H1 (cell line): ENCODE results near the gene MAP2K5. TPM values are rescaled to one million over a fixed set of nuclear protein-coding genes. Genes with fewer than 3 reads are reported as not detected.

Source experiments
- CTCF ChIA-PET: fragments of 300-600 bp; sonication (Branson Sonifier 250); formaldehyde crosslinking; loops from one replicate; lab custom pipeline; 2021; ENCODE audit not compliant: partially characterized antibody; lab: Charles Lee
- POLR2A ChIA-PET: fragments of 300-600 bp; sonication (Branson Sonifier 250); formaldehyde crosslinking; loops from one replicate; lab custom pipeline; 2021; ENCODE audit warnings: inconsistent platforms; ENCODE audit not compliant: partially characterized antibody; lab: Charles Lee
- DNase-seq, 2 experiments: peaks; one replicate each; pipeline versions ENCODE4 v3.0.0 to v3.0.0-alpha.2; 2010 to 2022; ENCODE audit warnings: low spot score in 2 of 2, low read depth in 1 of 2, mixed read lengths in 1 of 2
- FAIRE-seq: peaks from 2 replicates; lab custom pipeline; 2011; peaks lifted over from hg19 to GRCh38; lab: Jason Lieb, UNC
- H2AFZ ChIP-seq: 2 replicates; pipeline ENCODE4 v1.8.1; 2012; ENCODE audit warnings: low read length, inconsistent platforms
- H2AK5ac ChIP-seq: 2 replicates; pipeline ENCODE4 v1.6.1; 2013; ENCODE audit warnings: low read depth, low read length
- H2BK120ac ChIP-seq: replicated peaks from 2 replicates; pipeline ENCODE3; 2013; ENCODE audit warnings: low read depth, low read length, inconsistent platforms
- H2BK12ac ChIP-seq: 2 replicates; pipeline ENCODE4 v1.6.1; 2013; ENCODE audit warnings: low read depth, low read length
- H2BK15ac ChIP-seq: 2 replicates; pipeline ENCODE4 v1.6.1; 2013; ENCODE audit warnings: low read length
- H2BK20ac ChIP-seq: 2 replicates; pipeline ENCODE4 v1.6.1; 2013; ENCODE audit warnings: low read length
- H2BK5ac ChIP-seq: 2 replicates; pipeline ENCODE4 v1.6.1; 2013; ENCODE audit warnings: low read depth, low read length
- H3K14ac ChIP-seq: 2 replicates; pipeline ENCODE4 v1.6.1; 2013; ENCODE audit warnings: inconsistent platforms; ENCODE audit not compliant: insufficient read length
- H3K18ac ChIP-seq: 2 replicates; pipeline ENCODE4 v1.6.1; 2013; ENCODE audit warnings: low read length; ENCODE audit errors: extremely low read depth
- H3K23ac ChIP-seq: 2 replicates; pipeline ENCODE4 v1.6.1; 2013; ENCODE audit warnings: inconsistent platforms; ENCODE audit not compliant: insufficient read length
- H3K23me2 ChIP-seq: 2 replicates; pipeline ENCODE4 v1.6.1; 2013; ENCODE audit warnings: low read depth, low read length
- H3K27ac ChIP-seq: 2 replicates; pipeline ENCODE4 v1.6.1; 2011; ENCODE audit warnings: low read depth, low read length, inconsistent platforms
- H3K27me3 ChIP-seq, 4 experiments: replicated peaks in 1 of 4; 1 replicate in 1 of 4; 2 replicates in 3 of 4; pipeline versions ENCODE4 v1.6.1 to v1.8.1; 2011 to 2013; ENCODE audit warnings: low read length in 3 of 4, mild to moderate bottlenecking in 3 of 4, inconsistent platforms in 2 of 4, mixed read lengths in 2 of 4, moderate library complexity in 1 of 4; ENCODE audit not compliant: control insufficient read depth in 3 of 4, insufficient read depth in 3 of 4; ENCODE audit errors: extremely low read depth in 1 of 4
- H3K36me3 ChIP-seq, 4 experiments: 2 replicates each; pipeline versions ENCODE4 v1.6.1 to v1.8.1; 2011 to 2013; ENCODE audit warnings: mild to moderate bottlenecking in 4 of 4, low read length in 3 of 4, moderate library complexity in 2 of 4, control low read depth in 1 of 4, inconsistent platforms in 1 of 4; ENCODE audit not compliant: insufficient read depth in 4 of 4, control insufficient read depth in 2 of 4
- H3K4ac ChIP-seq: replicated peaks from 2 replicates; pipeline ENCODE3; 2013; ENCODE audit warnings: low read length, low read depth, mixed read lengths, inconsistent platforms; ENCODE audit not compliant: insufficient read length
- H3K4me1 ChIP-seq, 4 experiments: replicated peaks in 1 of 4; 1 replicate in 1 of 4; 2 replicates in 3 of 4; pipeline versions ENCODE4 v1.6.1 to v1.8.1; 2011 to 2013; ENCODE audit warnings: low read length in 3 of 4, inconsistent platforms in 2 of 4, mixed read lengths in 1 of 4; ENCODE audit not compliant: insufficient read depth in 4 of 4, control insufficient read depth in 3 of 4
- H3K4me2 ChIP-seq, 2 experiments: 2 replicates each; pipeline versions ENCODE4 v1.6.1 to v1.8.1; 2011 to 2013; ENCODE audit warnings: low read depth in 2 of 2, low read length in 2 of 2, control low read depth in 1 of 2, inconsistent platforms in 1 of 2, mild to moderate bottlenecking in 1 of 2; ENCODE audit not compliant: insufficient read depth in 1 of 2
- H3K4me3 ChIP-seq, 4 experiments: fragments of 200-600, 300-600 bp in 1 of 4; sonication (generic), shearing (Covaris generic), sonication (Bioruptor Twin) in 1 of 4; 2 replicates each; pipeline versions ENCODE4 v1.5.1 to v1.8.1; 2011 to 2016; ENCODE audit warnings: low read length in 4 of 4, low read depth in 3 of 4, control low read depth in 2 of 4, inconsistent platforms in 2 of 4, mild to moderate bottlenecking in 2 of 4, mixed read lengths in 1 of 4, moderate library complexity in 1 of 4; ENCODE audit not compliant: insufficient read depth in 2 of 4; ENCODE audit errors: extremely low read depth in 1 of 4
- H3K56ac ChIP-seq: replicated peaks from 2 replicates; pipeline ENCODE3; 2013; ENCODE audit warnings: low read depth, mild to moderate bottlenecking, mixed read lengths, low read length, inconsistent platforms; ENCODE audit not compliant: insufficient read length
- H3K79me1 ChIP-seq: 2 replicates; pipeline ENCODE4 v1.6.1; 2013; ENCODE audit warnings: low read depth, low read length, control low read depth
- H3K79me2 ChIP-seq, 2 experiments: 2 replicates each; pipeline versions ENCODE4 v1.6.1 to v1.8.1; 2012 to 2013; ENCODE audit warnings: low read length in 2 of 2, mild to moderate bottlenecking in 2 of 2, inconsistent platforms in 1 of 2; ENCODE audit not compliant: insufficient read depth in 2 of 2, control insufficient read depth in 1 of 2
- H3K9ac ChIP-seq, 4 experiments: replicated peaks in 1 of 4; 1 replicate in 1 of 4; 2 replicates in 3 of 4; pipeline versions ENCODE4 v1.6.1 to v1.8.1; 2011 to 2013; ENCODE audit warnings: low read depth in 3 of 4, low read length in 3 of 4, control low read depth in 2 of 4, mild to moderate bottlenecking in 2 of 4, moderate library complexity in 2 of 4, inconsistent platforms in 1 of 4; ENCODE audit errors: extremely low read depth in 1 of 4
- H3K9me3 ChIP-seq, 2 experiments: 2 replicates each; pipeline versions ENCODE4 v1.6.1 to v1.8.1; 2012 to 2013; ENCODE audit warnings: mild to moderate bottlenecking in 2 of 2, moderate library complexity in 2 of 2, control low read depth in 1 of 2, inconsistent platforms in 1 of 2, low read depth in 1 of 2, low read length in 1 of 2, mixed read lengths in 1 of 2; ENCODE audit not compliant: insufficient read depth in 2 of 2
- H4K20me1 ChIP-seq, 2 experiments: replicated peaks in 1 of 2; 2 replicates each; pipeline versions ENCODE3 to v1.8.1; 2011 to 2013; ENCODE audit warnings: inconsistent platforms in 2 of 2, low read length in 2 of 2, mild to moderate bottlenecking in 1 of 2; ENCODE audit not compliant: insufficient read depth in 2 of 2, control insufficient read depth in 1 of 2
- H4K5ac ChIP-seq: 2 replicates; pipeline ENCODE4 v1.6.1; 2013; ENCODE audit warnings: low read length, low read depth, mixed read lengths, inconsistent platforms; ENCODE audit not compliant: insufficient read length
- H4K8ac ChIP-seq: 2 replicates; pipeline ENCODE4 v1.8.0; 2013; ENCODE audit warnings: mild to moderate bottlenecking, moderate library complexity, low read length, inconsistent platforms; ENCODE audit not compliant: insufficient read depth; ENCODE audit errors: extremely low read depth
- H4K91ac ChIP-seq: replicated peaks from 2 replicates; pipeline ENCODE3; 2013; ENCODE audit warnings: low read length, mixed read lengths, inconsistent platforms; ENCODE audit not compliant: insufficient read length
- CHD2 ChIP-seq: IDR thresholded peaks from 2 replicates; pipeline ENCODE4 v1.6.1; 2012; ENCODE audit warnings: low read length, improper control_type of control experiment
- SP2 ChIP-seq: IDR thresholded peaks from 2 replicates; pipeline ENCODE4 v1.6.1; 2012; ENCODE audit warnings: mild to moderate bottlenecking, low read length, inconsistent platforms
- TAF1 ChIP-seq: IDR thresholded peaks from 2 replicates; pipeline ENCODE4 v1.6.1; 2011; ENCODE audit warnings: mild to moderate bottlenecking, low read depth, low read length
- WGBS, 2 experiments: shearing (Covaris generic) in 1 of 2; methylation state at CpG; one replicate each; pipeline versions ENCODE4 v1.1.6 to v1.1.7; 2013 to 2015; ENCODE audit warnings: low lambda C conversion rate in 2 of 2, mixed read lengths in 2 of 2, inconsistent platforms in 1 of 2, low coverage in 1 of 2, missing lambda C conversion rate in 1 of 2; ENCODE audit not compliant: insufficient replicate concordance in 2 of 2, insufficient coverage in 1 of 2, insufficient read length in 1 of 2; ENCODE audit errors: extremely low coverage in 1 of 2, missing lambda C conversion rate in 1 of 2; 5-methylcytosine and 5-hydroxymethylcytosine counted together
- polyA plus RNA-seq, 7 experiments: library from polyadenylated mRNA; depleted of rRNA in 3 of 7; stranded (reverse) in 5 of 7; unstranded in 2 of 7; fragments of >200 nt in 5 of 7; fragments of 200-250 nt in 2 of 7; gene quantifications; 1 replicate in 5 of 7; 2 replicates in 1 of 7; 4 replicates in 1 of 7; pipeline versions ENCODE4 v1.2.1 to v1.2.3, GENCODE V29; 2011 to 2013; ENCODE audit warnings: missing spikeins in 2 of 7, mixed read lengths in 2 of 7
- total RNA-seq: library from RNA; stranded (reverse); fragmentation: NEBNext Ultra II Directional; extraction: Animal tissue kit (Norgen Biotek cat#: 25700); gene quantifications from 2 replicates; pipeline ENCODE4 v1.2.1, GENCODE V29; 2021

MAP2K5 gene
- total and polyA plus RNA-seq, 2 of the 8 experiments (the other 6 are each of a cell fraction or from before 2014, with no cell fraction given) = 4.4 to 15.8 TPM

DNA sequence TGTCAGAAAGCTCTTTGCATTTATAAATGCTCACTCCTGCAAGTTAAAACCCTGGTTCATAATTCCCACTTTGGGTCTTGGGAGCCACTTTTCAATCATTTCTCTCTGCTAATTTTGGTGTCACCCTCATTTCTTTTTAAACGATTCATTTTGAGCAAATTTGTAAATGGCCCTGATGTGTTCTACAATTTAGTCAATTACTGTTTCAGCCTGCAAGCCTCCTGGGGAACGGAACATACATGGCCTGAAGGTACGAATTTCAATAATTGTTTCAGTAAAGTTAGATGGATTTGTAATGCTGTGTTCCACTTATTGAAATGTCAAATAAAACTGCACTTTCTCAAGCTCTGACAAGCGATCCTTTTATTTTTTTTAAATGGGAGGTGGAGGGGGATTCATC is 43.2 kb downstream of the MAP2K5 start:
- H2BK12ac ChIP-seq = no peak overlapping the region
- H3K23ac ChIP-seq = no peak overlapping the region
- H2BK5ac ChIP-seq = no peak overlapping the region
- H3K4ac ChIP-seq = no peak overlapping the region
- H3K4me2 ChIP-seq = no peak overlapping the region
- H3K23me2 ChIP-seq = no peaks in the 10 kb centered on the region
- DNase-seq (no peak), FAIRE-seq (no peak)
- no peaks in the 10 kb centered on the region for H3K9me3 ChIP-seq
- H3K18ac ChIP-seq = no peak overlapping the region
- H2AFZ ChIP-seq = no peak overlapping the region
- H4K20me1 ChIP-seq = no peaks in the 10 kb centered on the region
- H2AK5ac ChIP-seq = no peak overlapping the region
- H2BK15ac ChIP-seq = no peak overlapping the region
- no peaks in the 10 kb centered on the region for H3K27me3 ChIP-seq
- WGBS, 2 experiments = 88% methylated on average over 4 of the region's 4 CpGs; no CpG with 5 or more reads in 1 of the 2 experiments
- H3K79me2 ChIP-seq = no peaks in the 10 kb centered on the region
- no peak overlapping the region for H3K14ac ChIP-seq
- ChIA-PET CTCF (no interaction called here), POLR2A (no interaction called here)
- no peaks in the 10 kb centered on the region for H3K4me1 ChIP-seq
- no peak overlapping the region for H2BK20ac ChIP-seq
- no peak overlapping the region for H3K56ac ChIP-seq
- H4K5ac ChIP-seq = no peak overlapping the region
- no peak overlapping the region for H3K9ac ChIP-seq
- H2BK120ac ChIP-seq = no peak overlapping the region
- H4K8ac ChIP-seq = no peak overlapping the region; the same call in 1 of the 2 replicates
- no peak overlapping the region for H4K91ac ChIP-seq
- H3K27ac ChIP-seq = no peak overlapping the region
- no peak overlapping the region for H3K4me3 ChIP-seq
- peaks cover 2 to 8% (median 6%) of the 10 kb centered on the region in 4 experiments; a peak in 5 of 8 replicates for H3K36me3 ChIP-seq
- no peaks in the 10 kb centered on the region for H3K79me1 ChIP-seq
- no peak for TF ChIP-seq SP2
- no peak for TF ChIP-seq CHD2
- no peak for TF ChIP-seq TAF1
